Cardiac septum (tissue), 1 donor: ENCODE results near the gene EPB41L5. TPM values are rescaled to one million over a fixed set of nuclear protein-coding genes. Genes with fewer than 3 reads are reported as not detected.
"Not testable (repeated sequence)": the region's sequence is repeated elsewhere in the genome, so short reads cannot be mapped to it uniquely, and the experiment has no call there.

Source experiments
- DNase-seq: peaks from one replicate; pipeline ENCODE4 v3.0.0-alpha.2; 2020; ENCODE audit warnings: low spot score
- intact Hi-C: fragments of 100-400 bp; cut with DNase I; formaldehyde crosslinking; loops from one replicate; pipeline ENCODE4 v1.14.0; 2022
- total RNA-seq: library from RNA; stranded (reverse); fragmentation: NEBNext Ultra II Directional; extraction: Animal tissue kit (Norgen Biotek cat#: 25700); gene quantifications from one replicate; pipeline ENCODE4 v1.2.1, GENCODE V29; 2021
- donor health status: DM: no; HTN: no; CAD: no.

The EPB41L5 gene
- total RNA-seq, 1 donor from 2014 or later = 15.7 TPM

- intact Hi-C loops = no loop called here
- DNase-seq = no peak
Observed at GRCh38 chr2:120077896-120078295, 65.0 kb downstream of the EPB41L5 start.

- intact Hi-C loops = no loop called here
- DNase-seq = no peak
Observed at GRCh38 chr2:120079647-120080046, 66.8 kb downstream of the EPB41L5 start.

GRCh38 chr2:120091436-120091835, 78.6 kb downstream of the EPB41L5 start:
- DNase-seq = no peak
- intact Hi-C loops = no loop called here

GRCh38 chr2:120094795-120095194, 81.9 kb downstream of the EPB41L5 start:
- no peak for DNase-seq
- intact Hi-C loops = no loop called here

GRCh38 chr2:120100627-120101026, 87.8 kb downstream of the EPB41L5 start:
- DNase-seq = no peak
- intact Hi-C loops = no loop called here

GRCh38 chr2:120103723-120104467, 91.0 kb downstream of the EPB41L5 start:
- no peak for DNase-seq
- intact Hi-C loops = no loop called here

GRCh38 chr2:120104772-120105171, 91.9 kb downstream of the EPB41L5 start:
- no peak for DNase-seq
- intact Hi-C loops = loop anchor here (5.0 kb wide), 2 partner anchors 92 to 208 kb away; partner anchors contain the start of gene EPB41L5

GRCh38 chr2:120105360-120105759, 92.5 kb downstream of the EPB41L5 start:
- no peak for DNase-seq
- intact Hi-C loops = loop anchor here (5.0 kb wide), 2 partner anchors 93 to 207 kb away; partner anchors contain the start of gene EPB41L5

- intact Hi-C loops = loop anchor here (2.0 to 5.0 kb wide), 3 partner anchors 67 to 204 kb away; partner anchors contain the start of gene EPB41L5
- no peak for DNase-seq
Observed at GRCh38 chr2:120108049-120108448, 95.2 kb downstream of the EPB41L5 start.

- no peak for DNase-seq
- intact Hi-C loops = loop anchor here (2.0 to 5.0 kb wide), 3 partner anchors 66 to 204 kb away; partner anchors contain the start of gene EPB41L5
Observed at GRCh38 chr2:120108749-120109148, 95.9 kb downstream of the EPB41L5 start.

GRCh38 chr2:120109186-120110061, 96.5 kb downstream of the EPB41L5 start:
- no peak for DNase-seq
- intact Hi-C loops = loop anchor here (2.0 to 5.0 kb wide), 3 partner anchors 65 to 203 kb away; partner anchors contain the start of gene EPB41L5

- intact Hi-C loops = no loop called here
- no peak for DNase-seq
Observed at GRCh38 chr2:120110062-120110362, 97.1 kb downstream of the EPB41L5 start.

GRCh38 chr2:120110507-120110906, 97.6 kb downstream of the EPB41L5 start:
- intact Hi-C loops = no loop called here
- peak; percentile 77 for DNase-seq

GRCh38 chr2:120111193-120111592, 98.3 kb downstream of the EPB41L5 start:
- intact Hi-C loops = no loop called here
- DNase-seq = no peak

GRCh38 chr2:120118018-120118417, 105.1 kb downstream of the EPB41L5 start:
- intact Hi-C loops = no loop called here
- DNase-seq = no peak

GRCh38 chr2:120118471-120118870, 105.6 kb downstream of the EPB41L5 start:
- intact Hi-C loops = no loop called here
- no peak for DNase-seq

GRCh38 chr2:120121337-120121736, 108.5 kb downstream of the EPB41L5 start:
- DNase-seq, intact Hi-C loops: not testable (repeated sequence)

- DNase-seq = no peak
Observed at GRCh38 chr2:120123090-120123489, 110.2 kb downstream of the EPB41L5 start.

GRCh38 chr2:120125195-120125594, 112.3 kb downstream of the EPB41L5 start:
- intact Hi-C loops = no loop called here
- DNase-seq = no peak

More at GRCh38 chr2:120123090-120123489, 110.2 kb downstream of the EPB41L5 start:
- intact Hi-C loops = no loop called here

- DNase-seq = no peak
- intact Hi-C loops = no loop called here
Observed at GRCh38 chr2:120128216-120128615, 115.3 kb downstream of the EPB41L5 start.
